Activated CD4-positive, alpha-beta T cell treated with anti-CD3 and anti-CD28 coated beads, Interleukin-2, amount 50 U/mL, for 48 hours (primary cell): ENCODE measurements around the gene PRR29.
A peak's percentile ranks its signal among the peaks of the same experiment; 100 is the strongest.
"Not testable (repeated sequence)": the region's sequence is repeated elsewhere in the genome, so short reads cannot be mapped to it uniquely, and the experiment has no call there.

Experiments
- DNase-seq, 2 experiments: peaks; one replicate each; pipeline ENCODE4 v3.0.0-alpha.2; 2020

Gene PRR29

GRCh38 chr17:63998721-63999679, 849 bp downstream of the PRR29 start:
- no peak for DNase-seq

GRCh38 chr17:63999680-64000531, 1.8 kb downstream of the PRR29 start:
- DNase-seq, result no peak

- no peak for DNase-seq
Measured at GRCh38 chr17:64001091-64001579, 3.0 kb downstream of the PRR29 start.

DNA sequence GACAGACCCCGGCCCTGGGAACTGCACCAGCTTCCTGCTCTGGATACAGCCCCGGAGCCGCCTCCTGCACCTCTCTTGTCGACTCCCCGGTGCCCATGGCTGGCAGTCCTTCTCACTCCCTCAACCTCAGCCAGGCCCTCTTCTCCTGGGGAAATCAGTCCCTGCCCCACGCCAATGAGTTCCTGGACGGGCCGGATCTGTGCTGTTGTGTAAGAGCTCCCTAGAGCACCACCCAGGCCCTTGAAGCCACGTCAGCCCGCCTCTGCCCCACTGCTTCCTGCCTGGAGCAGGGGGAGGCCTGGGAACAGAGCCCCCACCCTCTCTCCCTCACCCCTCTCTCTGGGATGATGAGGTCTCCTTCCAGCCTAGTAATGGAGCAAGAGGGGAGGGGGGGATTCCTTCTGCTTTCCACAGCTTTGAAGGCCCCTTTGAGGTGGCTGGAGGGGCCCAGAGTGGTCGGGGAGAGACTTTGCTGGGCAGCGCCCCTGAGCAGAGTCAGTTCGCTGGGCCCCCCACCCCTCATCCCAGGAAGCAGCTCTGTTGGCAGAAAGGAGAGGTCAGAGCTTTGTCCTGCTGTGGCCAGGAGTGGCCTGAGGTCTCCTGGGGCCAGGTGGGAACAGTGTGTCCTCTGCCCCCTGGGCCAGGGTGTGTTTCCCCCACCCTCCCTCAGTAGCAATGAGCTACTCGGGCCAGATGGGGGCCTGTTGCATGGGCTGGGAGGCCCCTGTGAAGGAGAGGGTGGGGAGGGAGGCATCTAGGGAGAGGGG, 3.8 kb downstream of the PRR29 start:
- no peak for DNase-seq

DNA sequence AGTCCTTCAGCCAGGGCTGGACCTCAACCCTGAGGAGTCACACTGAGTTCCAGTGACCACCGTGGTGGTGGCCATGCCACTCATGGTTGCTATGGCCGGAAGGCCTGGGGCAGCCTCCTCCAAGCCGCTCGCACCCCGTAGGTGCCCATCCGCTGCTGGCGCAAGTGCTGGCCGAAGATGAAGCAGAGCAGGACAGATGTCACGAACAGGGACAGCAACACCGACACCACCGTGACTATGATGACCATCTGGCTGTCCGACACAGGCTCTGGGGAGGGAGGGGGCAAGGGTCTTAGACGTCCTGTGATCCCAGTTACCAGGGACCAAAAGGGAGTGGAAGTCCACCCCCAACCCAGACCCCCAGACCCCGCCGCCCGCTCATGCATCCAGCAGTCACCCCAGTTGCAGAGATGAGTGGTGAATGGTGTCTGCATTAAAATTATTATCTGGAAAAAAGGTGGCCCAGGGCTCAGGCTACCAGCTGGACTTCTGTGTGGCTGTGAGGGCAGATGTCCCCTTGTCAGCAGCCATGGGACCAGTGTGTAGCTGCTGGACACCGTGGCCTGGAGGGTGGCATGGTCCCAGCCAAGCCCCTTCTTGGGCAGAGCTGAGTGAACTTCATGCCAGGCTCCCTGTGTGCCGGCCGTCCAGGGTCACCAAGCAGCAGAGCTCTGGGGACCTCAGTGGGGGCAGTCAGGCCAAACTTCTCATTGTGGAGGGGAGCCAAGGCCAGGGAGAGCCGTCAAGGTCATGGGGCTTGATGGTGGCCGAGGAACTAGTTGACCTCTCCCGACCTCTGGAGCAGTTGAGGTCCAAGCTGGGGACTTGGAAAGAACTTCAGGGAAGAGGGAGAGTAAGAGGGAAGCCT, 4.7 kb downstream of the PRR29 start:
- no peak for DNase-seq

GRCh38 chr17:64003526-64004121, 5.5 kb downstream of the PRR29 start:
- DNase-seq, result no peak

- no peak for DNase-seq
Measured at GRCh38 chr17:64004218-64004770, 6.1 kb downstream of the PRR29 start.

DNA sequence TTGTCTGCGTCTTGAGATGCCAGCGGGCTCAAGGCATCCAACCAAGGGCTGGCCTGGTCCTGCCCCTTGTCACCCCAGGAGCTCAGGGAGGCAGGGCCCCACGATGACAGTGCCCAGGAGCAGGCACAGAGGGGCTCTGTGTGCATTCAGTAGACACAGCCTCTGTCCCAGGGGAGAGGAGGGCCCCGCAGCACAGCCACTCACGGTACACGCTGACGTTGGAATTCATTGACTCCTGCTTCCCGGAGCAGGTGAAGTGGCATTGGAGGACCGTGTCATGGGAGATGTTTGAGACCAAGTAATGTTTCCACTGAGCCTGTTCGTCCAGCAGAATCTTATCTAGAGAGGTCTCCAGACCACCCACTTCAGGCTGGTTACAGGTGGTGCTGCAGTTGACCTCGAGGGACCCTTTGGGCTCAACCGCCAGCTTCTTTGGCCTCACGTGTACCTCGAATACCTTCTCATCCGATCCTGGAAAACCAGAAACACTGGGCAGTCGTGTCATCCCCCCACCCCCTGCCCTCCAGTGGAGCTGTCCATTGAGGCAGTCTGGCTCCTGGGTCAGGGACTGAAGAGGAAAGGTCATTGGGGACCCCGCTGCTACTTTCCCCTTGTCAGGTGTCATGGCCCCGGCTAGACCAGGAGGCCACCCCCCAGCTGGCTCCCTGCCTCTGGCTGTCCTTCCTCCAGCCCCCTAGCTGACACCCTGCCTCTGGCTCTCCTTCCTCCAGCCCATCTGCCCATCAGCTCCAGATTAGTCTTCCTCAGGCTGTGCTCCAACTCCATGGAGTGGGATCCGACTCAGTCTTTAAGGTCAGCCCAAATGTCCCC, 7.0 kb downstream of the PRR29 start:
- DNase-seq, result no peak

- DNase-seq, result no peak
Measured at GRCh38 chr17:64005734-64006167, 7.6 kb downstream of the PRR29 start.

- DNase-seq, result no peak
Measured at GRCh38 chr17:64006361-64007088, 8.4 kb downstream of the PRR29 start.

GRCh38 chr17:64007089-64007837, 9.1 kb downstream of the PRR29 start:
- not testable (repeated sequence) for DNase-seq

GRCh38 chr17:64007838-64008282, 9.7 kb downstream of the PRR29 start:
- no peak for DNase-seq

GRCh38 chr17:64008346-64008745, 10.2 kb downstream of the PRR29 start:
- no peak for DNase-seq

- no peak for DNase-seq
Measured at GRCh38 chr17:64008830-64009229, 10.7 kb downstream of the PRR29 start.

GRCh38 chr17:64009571-64010402, 11.6 kb downstream of the PRR29 start:
- peak in 1 of 2 experiments; percentile 0 for DNase-seq

- no peak for DNase-seq
Measured at GRCh38 chr17:64015447-64015846, 17.3 kb downstream of the PRR29 start.

DNA sequence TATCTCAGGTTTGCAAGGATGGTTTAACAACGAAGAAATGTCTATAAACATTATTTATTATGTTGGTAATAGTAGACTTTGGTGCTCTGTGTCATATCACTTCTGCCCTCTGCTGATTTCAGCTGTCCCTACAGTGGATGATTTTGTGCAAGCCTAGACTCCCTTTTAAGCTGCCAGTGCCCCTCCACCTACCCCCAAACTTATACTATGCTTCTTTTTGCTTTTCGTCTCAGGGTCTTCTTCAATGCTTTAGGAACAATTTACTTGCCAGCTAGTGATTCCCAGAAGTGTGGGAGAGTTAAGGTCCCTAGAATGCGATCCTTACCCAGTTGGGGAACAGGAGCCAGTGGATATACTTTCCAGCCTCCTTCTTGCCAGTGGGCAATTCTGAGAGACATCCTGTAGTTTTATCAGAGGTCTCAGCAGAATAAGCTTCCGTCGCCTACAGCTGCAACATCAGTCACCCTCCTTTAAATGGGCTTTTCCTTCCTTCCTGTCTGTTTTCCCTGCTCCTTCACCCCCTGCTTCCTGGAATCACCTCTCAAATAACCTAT, 18.2 kb downstream of the PRR29 start:
- no peak for DNase-seq
